Peyer's patch (tissue), 4 donors: ENCODE data around the gene SRRM2.

Experiments used
- CTCF ChIP-seq, 6 experiments: fragments of 450-650 bp in 4 of 6; fragments of 200-600 bp in 2 of 6; sonication (generic) in 1 of 6; IDR thresholded peaks; one replicate each; pipeline ENCODE4 v1.5.1; 2017 to 2019; ENCODE audit warnings: antibody characterized with exemption in 6 of 6, mild to moderate bottlenecking in 3 of 6, moderate library complexity in 1 of 6
- POLR2A ChIP-seq, 2 donors: fragments of 450-650 bp; IDR thresholded peaks; one replicate each; pipeline ENCODE4 v1.5.1; 2017; ENCODE audit warnings: antibody characterized with exemption in 2 of 2, mild to moderate bottlenecking in 2 of 2, moderate library complexity in 2 of 2

- TF ChIP-seq CTCF (IDR thresholded peaks at IDR 0.05) (no peak), POLR2A (IDR thresholded peaks at IDR 0.05) (no peak)
Observed at GRCh38 chr16:2755158-2755557, 2.7 kb downstream of the SRRM2 start.
